Activated gamma-delta T cell (primary cell): ENCODE data around the gene SFT2D3.
"Not testable (repeated sequence)": the region's sequence is repeated elsewhere in the genome, so short reads cannot be mapped to it uniquely, and the experiment has no call there.

Experiments
- DNase-seq: peaks from one replicate; lab custom pipeline; 2025; lab: John Stamatoyannopoulos, UW

The SFT2D3 gene

DNA sequence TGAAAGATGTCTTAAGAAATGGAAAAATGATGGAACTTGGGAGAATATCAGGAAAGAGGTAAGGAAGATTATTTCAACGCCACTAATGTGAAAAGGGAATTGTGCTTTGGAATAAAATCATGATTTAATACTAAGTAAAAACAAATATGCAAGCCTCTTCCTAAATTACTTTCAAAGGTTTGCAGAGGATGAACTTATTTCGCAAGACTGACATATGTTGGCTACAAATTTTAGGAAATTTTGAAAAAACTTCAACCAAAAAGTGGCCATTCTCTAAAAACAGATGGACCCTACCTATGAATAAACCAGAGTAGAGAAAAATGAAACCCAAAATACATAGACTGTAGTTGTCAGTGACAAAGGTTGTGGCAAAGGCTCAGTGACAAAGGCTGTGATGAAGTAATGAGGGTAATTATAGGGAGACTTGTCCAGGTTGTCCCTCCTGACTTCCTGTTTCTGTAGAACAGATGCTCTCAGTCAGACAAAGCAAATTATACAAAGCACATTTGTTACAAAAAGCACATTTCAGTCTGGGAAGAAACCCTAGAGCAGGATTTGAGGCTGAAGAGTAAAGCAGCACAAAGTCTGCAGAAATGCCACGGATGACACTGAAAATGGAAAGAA lies 39.5 kb downstream of the SFT2D3 start:
- DNase-seq = no peak

- no peak for DNase-seq
These were observed 42.3 kb downstream of the SFT2D3 start for GRCh38 chr2:127743477-127744026.

DNA sequence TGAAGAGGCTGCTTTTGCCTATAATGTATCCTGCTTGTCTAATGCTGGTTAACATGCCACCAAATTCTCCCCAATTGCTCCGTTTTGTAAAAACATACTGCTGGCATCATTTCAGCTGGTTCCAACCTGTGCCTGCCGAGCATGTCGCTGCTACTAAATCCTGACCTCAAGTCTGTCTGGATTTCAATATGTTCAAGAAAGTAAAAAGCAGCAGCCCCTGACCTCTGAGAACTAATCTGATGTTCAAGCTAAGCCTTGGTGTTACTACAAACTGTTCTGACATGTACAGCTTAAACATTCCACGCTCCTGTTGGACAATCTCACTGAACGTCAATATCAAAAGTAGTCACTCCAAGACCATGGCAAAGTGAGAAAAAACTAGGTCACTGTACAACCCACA lies 46.3 kb downstream of the SFT2D3 start:
- no peak for DNase-seq

DNA sequence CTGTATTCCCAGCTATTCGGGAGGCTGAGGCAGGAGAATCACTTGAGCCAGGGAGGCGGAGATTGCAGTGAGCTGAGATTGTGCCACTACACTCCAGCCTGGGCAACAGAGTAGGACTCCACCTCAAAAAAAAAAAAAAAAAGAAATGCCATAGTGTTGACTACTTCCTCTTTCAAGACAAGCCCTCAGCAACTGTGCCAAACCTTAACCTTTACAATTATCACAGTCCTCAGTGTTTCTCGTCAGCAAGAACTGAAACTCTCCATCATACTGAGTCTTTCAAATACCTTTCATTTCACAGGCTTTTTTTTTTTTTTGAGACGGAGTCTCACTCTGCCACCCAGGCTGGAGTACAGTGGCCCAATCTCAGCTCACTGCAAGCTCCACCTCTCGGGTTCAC lies 48.2 kb downstream of the SFT2D3 start:
- DNase-seq = not testable (repeated sequence)

DNA sequence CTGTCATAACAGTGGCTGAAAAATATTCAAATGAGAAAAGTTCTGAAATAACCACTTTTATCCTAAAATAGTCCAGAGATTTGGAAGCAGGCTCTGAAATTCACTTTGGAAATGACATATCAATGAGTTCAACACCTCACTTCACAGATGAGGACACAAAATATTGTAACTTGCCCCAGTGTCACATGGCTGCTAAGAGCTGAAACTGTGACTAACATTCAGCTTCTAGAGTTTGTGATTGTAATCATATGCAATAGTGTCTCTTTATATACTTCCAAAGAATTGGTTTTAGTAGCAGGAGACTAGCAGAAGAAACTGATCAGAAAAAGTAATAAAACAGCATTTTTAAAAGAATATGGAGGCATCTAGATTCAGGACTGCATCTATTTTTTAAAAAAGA lies 52.1 kb downstream of the SFT2D3 start:
- DNase-seq = no peak

DNA sequence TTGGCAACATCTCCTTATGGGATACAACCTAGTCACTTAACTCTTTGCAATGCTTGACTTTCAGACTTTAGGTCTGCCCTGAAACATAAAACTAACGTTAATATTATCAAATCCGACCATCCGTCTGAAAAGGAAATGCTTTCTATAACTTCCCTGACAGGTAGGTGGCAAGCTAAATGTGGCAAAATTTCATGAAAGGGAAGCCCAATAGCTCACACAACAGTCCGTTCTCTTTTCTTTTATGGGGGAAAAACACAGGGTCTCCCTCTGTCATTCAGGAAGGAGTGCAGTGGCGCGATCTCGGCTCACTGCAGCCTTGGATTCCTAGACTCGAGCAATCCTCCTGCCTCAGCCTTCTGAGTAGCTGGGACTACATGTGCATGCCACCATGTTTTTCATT lies 52.9 kb downstream of the SFT2D3 start:
- DNase-seq = no peak
